A172 (cell line): ENCODE measurements around the gene CHST13. TPM values are rescaled to one million over a fixed set of nuclear protein-coding genes. Genes with fewer than 3 reads are reported as not detected.
"Not testable (repeated sequence)": the region's sequence is repeated elsewhere in the genome, so short reads cannot be mapped to it uniquely, and the experiment has no call there.

Experiments
- DNase-seq: peaks from one replicate; pipeline ENCODE4 v3.0.0-alpha.2; 2015; ENCODE audit warnings: low spot score
- total RNA-seq: library from RNA; depleted of rRNA; stranded (reverse); fragments of >200 nt; shearing (Covaris generic); gene quantifications from 2 replicates; pipeline ENCODE4 v1.2.3, GENCODE V29; 2014

Gene CHST13
- total RNA-seq, 1 experiment from 2014 or later, result not detected

GRCh38 chr3:126525853-126526667, 2.1 kb downstream of the CHST13 start:
- no peak for DNase-seq

GRCh38 chr3:126526668-126527005, 2.7 kb downstream of the CHST13 start:
- DNase-seq, result no peak

GRCh38 chr3:126527006-126527405, 3.1 kb downstream of the CHST13 start:
- DNase-seq, result no peak

- no peak for DNase-seq
These were observed 3.7 kb downstream of the CHST13 start for GRCh38 chr3:126527455-126528211.

- DNase-seq, result no peak
These were observed 4.5 kb downstream of the CHST13 start for GRCh38 chr3:126528419-126528799.

GRCh38 chr3:126528800-126529541, 5.0 kb downstream of the CHST13 start:
- DNase-seq, result no peak

- no peak for DNase-seq
These were observed 5.7 kb downstream of the CHST13 start for GRCh38 chr3:126529585-126530170.

GRCh38 chr3:126530171-126531050, 6.5 kb downstream of the CHST13 start:
- DNase-seq, result no peak

GRCh38 chr3:126531051-126531330, 7.0 kb downstream of the CHST13 start:
- no peak for DNase-seq

- DNase-seq, result no peak
These were observed 9.6 kb downstream of the CHST13 start for GRCh38 chr3:126533506-126533905.

GRCh38 chr3:126534716-126535115, 10.8 kb downstream of the CHST13 start:
- not testable (repeated sequence) for DNase-seq

GRCh38 chr3:126535636-126536035, 11.7 kb downstream of the CHST13 start:
- DNase-seq, result no peak

GRCh38 chr3:126536126-126536525, 12.2 kb downstream of the CHST13 start:
- no peak for DNase-seq

GRCh38 chr3:126537116-126537729, 13.3 kb downstream of the CHST13 start:
- DNase-seq, result no peak

GRCh38 chr3:126537730-126538281, 13.9 kb downstream of the CHST13 start:
- DNase-seq, result no peak

- DNase-seq, result no peak
These were observed 14.4 kb downstream of the CHST13 start for GRCh38 chr3:126538316-126538715.

- DNase-seq, result no peak
These were observed 15.0 kb downstream of the CHST13 start for GRCh38 chr3:126538966-126539365.

GRCh38 chr3:126539558-126540250, 15.7 kb downstream of the CHST13 start:
- no peak for DNase-seq

GRCh38 chr3:126540342-126540849, 16.4 kb downstream of the CHST13 start:
- peak; percentile 95 for DNase-seq
